Suprapubic skin (tissue), 4 donors: ENCODE data around the gene TULP4. TPM values are rescaled to one million over a fixed set of nuclear protein-coding genes. Genes with fewer than 3 reads are reported as not detected.

ENCODE experiments used
- DNase-seq, 2 donors: peaks; one replicate each; pipeline ENCODE4 v3.0.0-alpha.2; 2019; ENCODE audit warnings: low spot score in 2 of 2
- H3K27ac ChIP-seq: fragments of 200-600 bp; sonication (generic); one replicate; pipeline ENCODE4 v1.5.1; 2019
- H3K27me3 ChIP-seq: fragments of 200-600 bp; sonication (generic); one replicate; pipeline ENCODE4 v1.5.1; 2019
- H3K36me3 ChIP-seq: fragments of 200-600 bp; sonication (generic); one replicate; pipeline ENCODE4 v1.5.1; 2019
- H3K4me1 ChIP-seq: fragments of 200-600 bp; sonication (generic); one replicate; pipeline ENCODE4 v1.5.1; 2019
- H3K4me3 ChIP-seq: fragments of 200-600 bp; sonication (generic); one replicate; pipeline ENCODE4 v1.5.1; 2019; ENCODE audit warnings: mild to moderate bottlenecking
- H3K9me3 ChIP-seq: fragments of 200-600 bp; sonication (generic); one replicate; pipeline ENCODE4 v1.5.1; 2019
- CTCF ChIP-seq, 2 donors: fragments of 200-600 bp in 1 of 2; fragments of 450-650 bp in 1 of 2; sonication (generic) in 1 of 2; IDR thresholded peaks; one replicate each; pipeline ENCODE4 v1.5.1; 2016 to 2019; ENCODE audit warnings: antibody characterized with exemption in 2 of 2, mild to moderate bottlenecking in 1 of 2, moderate library complexity in 1 of 2
- EP300 ChIP-seq: sonication (generic); formaldehyde crosslinking; IDR thresholded peaks from one replicate; pipeline ENCODE4 v1.6.1; 2017; ENCODE audit warnings: antibody characterized with exemption
- POLR2A ChIP-seq, 2 donors: fragments of 450-650 bp; IDR thresholded peaks; one replicate each; pipeline ENCODE4 v1.6.1; 2017; ENCODE audit warnings: antibody characterized with exemption in 2 of 2, mild to moderate bottlenecking in 2 of 2, moderate library complexity in 2 of 2
- POLR2AphosphoS5 ChIP-seq, 3 donors: sonication (generic); formaldehyde crosslinking; IDR thresholded peaks; one replicate each; pipeline ENCODE4 v1.6.1; 2017; ENCODE audit warnings: antibody characterized with exemption in 3 of 3
- WGBS: methylation state at CpG from one replicate; pipeline ENCODE4 v1.1.5; 2018; 5-methylcytosine and 5-hydroxymethylcytosine counted together
- total RNA-seq, 4 donors: library from RNA; depleted of rRNA; stranded (reverse); fragments of >200 nt; gene quantifications; one replicate each; pipeline ENCODE4 v1.1.0, GENCODE V29; 2016

TULP4 gene
- total RNA-seq, 4 donors from 2014 or later: 123 to 156 (median 132) TPM

GRCh38 chr6:158353883-158354877, 41.9 kb downstream of the TULP4 start:
- Histone ChIP-seq H3K36me3 (no peaks in the 10 kb centered on the region), H3K4me3 (no peak overlapping the region), H3K4me1 (peaks cover 5% of the 10 kb centered on the region), H3K27ac (no peak overlapping the region), H3K9me3 (no peaks in the 10 kb centered on the region), H3K27me3 (no peaks in the 10 kb centered on the region)
- 74% methylated on average over 13 of the region's 13 CpGs for WGBS
- no peak for DNase-seq
- TF ChIP-seq POLR2AphosphoS5 (IDR thresholded peaks at IDR 0.05) (no peak), CTCF (IDR thresholded peaks at IDR 0.05) (no peak), POLR2A (IDR thresholded peaks at IDR 0.05) (no peak), EP300 (no peak)

GRCh38 chr6:158356586-158357546, 44.6 kb downstream of the TULP4 start:
- Histone ChIP-seq H3K4me3 (no peak overlapping the region), H3K27ac (no peak overlapping the region), H3K9me3 (no peaks in the 10 kb centered on the region), H3K36me3 (no peaks in the 10 kb centered on the region), H3K4me1 (peaks cover 5% of the 10 kb centered on the region), H3K27me3 (no peaks in the 10 kb centered on the region)
- TF ChIP-seq POLR2AphosphoS5 (IDR thresholded peaks at IDR 0.05) (no peak), CTCF (IDR thresholded peaks at IDR 0.05) (no peak), POLR2A (IDR thresholded peaks at IDR 0.05) (no peak), EP300 (no peak)
- 88% methylated on average over 12 of the region's 12 CpGs for WGBS
- no peak for DNase-seq

GRCh38 chr6:158357570-158358216, 45.4 kb downstream of the TULP4 start:
- peaks cover 5% of the 10 kb centered on the region for H3K4me1 ChIP-seq
- H3K4me3 ChIP-seq: no peak overlapping the region
- H3K27me3 ChIP-seq: no peaks in the 10 kb centered on the region
- H3K36me3 ChIP-seq: no peaks in the 10 kb centered on the region
- DNase-seq: no peak
- no peaks in the 10 kb centered on the region for H3K9me3 ChIP-seq
- no peak overlapping the region for H3K27ac ChIP-seq
- TF ChIP-seq POLR2AphosphoS5 (IDR thresholded peaks at IDR 0.05): no peak
- no peak for TF ChIP-seq POLR2A (IDR thresholded peaks at IDR 0.05)
- no peak for TF ChIP-seq EP300
- no peak for TF ChIP-seq CTCF (IDR thresholded peaks at IDR 0.05)
- WGBS: 63% methylated on average over 7 of the region's 7 CpGs

GRCh38 chr6:158358450-158359077, 46.3 kb downstream of the TULP4 start:
- H3K4me1 ChIP-seq: peaks cover 5% of the 10 kb centered on the region
- no peak for TF ChIP-seq EP300
- H3K4me3 ChIP-seq: no peak overlapping the region
- no peaks in the 10 kb centered on the region for H3K36me3 ChIP-seq
- H3K9me3 ChIP-seq: no peaks in the 10 kb centered on the region
- no peak overlapping the region for H3K27ac ChIP-seq
- DNase-seq: no peak
- WGBS: 83% methylated on average over 5 of the region's 5 CpGs
- no peaks in the 10 kb centered on the region for H3K27me3 ChIP-seq

GRCh38 chr6:158361068-158361467, 48.8 kb downstream of the TULP4 start:
- peaks cover 5% of the 10 kb centered on the region for H3K4me1 ChIP-seq
- no peak overlapping the region for H3K4me3 ChIP-seq
- H3K9me3 ChIP-seq: no peaks in the 10 kb centered on the region
- no peaks in the 10 kb centered on the region for H3K27me3 ChIP-seq
- TF ChIP-seq EP300 (no peak), POLR2A (IDR thresholded peaks at IDR 0.05) (no peak), POLR2AphosphoS5 (IDR thresholded peaks at IDR 0.05) (no peak), CTCF (IDR thresholded peaks at IDR 0.05) (no peak)
- no peaks in the 10 kb centered on the region for H3K36me3 ChIP-seq
- DNase-seq: no peak
- no peak overlapping the region for H3K27ac ChIP-seq
